HS-5 (cell line): ENCODE measurements around the gene LHX3.

ENCODE experiments used
- DNase-seq: peaks from one replicate; pipeline ENCODE4 v3.0.0-alpha.2; 2012; ENCODE audit warnings: low read depth

The LHX3 gene

GRCh38 chr9:136226680-136227407, 21.9 kb upstream of the LHX3 start:
- no peak for DNase-seq

- no peak for DNase-seq
Measured at GRCh38 chr9:136225748-136226679, 21.1 kb upstream of the LHX3 start.

- DNase-seq = no peak
Measured at GRCh38 chr9:136225366-136225747, 20.4 kb upstream of the LHX3 start.

GRCh38 chr9:136223871-136224640, 19.1 kb upstream of the LHX3 start:
- no peak for DNase-seq

GRCh38 chr9:136222906-136223285, 18.0 kb upstream of the LHX3 start:
- DNase-seq = no peak

GRCh38 chr9:136222166-136222905, 17.4 kb upstream of the LHX3 start:
- DNase-seq = no peak

GRCh38 chr9:136220017-136220729, 15.2 kb upstream of the LHX3 start:
- no peak for DNase-seq

GRCh38 chr9:136219276-136219675, 14.3 kb upstream of the LHX3 start:
- DNase-seq = no peak

GRCh38 chr9:136218673-136219072, 13.7 kb upstream of the LHX3 start:
- no peak for DNase-seq

GRCh38 chr9:136218271-136218670, 13.3 kb upstream of the LHX3 start:
- no peak for DNase-seq

- no peak for DNase-seq
Measured at GRCh38 chr9:136216541-136217244, 11.8 kb upstream of the LHX3 start.

GRCh38 chr9:136213733-136214132, 8.8 kb upstream of the LHX3 start:
- DNase-seq = no peak

- DNase-seq = no peak
Measured at GRCh38 chr9:136212345-136212950, 7.5 kb upstream of the LHX3 start.

GRCh38 chr9:136211441-136212344, 6.8 kb upstream of the LHX3 start:
- DNase-seq = no peak

- DNase-seq = no peak
Measured at GRCh38 chr9:136211006-136211405, 6.1 kb upstream of the LHX3 start.

- no peak for DNase-seq
Measured at GRCh38 chr9:136210276-136210675, 5.3 kb upstream of the LHX3 start.

- no peak for DNase-seq
Measured at GRCh38 chr9:136209786-136210185, 4.9 kb upstream of the LHX3 start.

- DNase-seq = no peak
Measured at GRCh38 chr9:136209232-136209631, 4.3 kb upstream of the LHX3 start.

GRCh38 chr9:136208675-136209074, 3.7 kb upstream of the LHX3 start:
- no peak for DNase-seq
